ENCODE measurements around the gene ZNF785. TPM values are rescaled to one million over a fixed set of nuclear protein-coding genes. Genes with fewer than 3 reads are reported as not detected.

The ZNF785 gene
- total and polyA plus RNA-seq, 2 of the 13 experiments (the other 11 are each of a cell fraction or from before 2014, with no cell fraction given): 0.01 TPM; not detected in 1

GRCh38 chr16:30615358-30616091 is 30.0 kb upstream of the ZNF785 start (continued):
- TF ChIP-seq ZFP91 (CRISPR knock-in tag; IDR thresholded peaks at IDR 0.05; ENCODE audit: borderline replicate concordance) (peak; percentile 75), ZNF281 (CRISPR knock-in tag; IDR thresholded peaks at IDR 0.05; ENCODE audit: borderline replicate concordance) (no peak), ZNF619 (CRISPR knock-in tag; IDR thresholded peaks at IDR 0.05) (no peak), ZC3H13 (CRISPR knock-in tag; IDR thresholded peaks at IDR 0.05) (peak; percentile 40; the same call in 1 of the 2 replicates), HNF1B (CRISPR knock-in tag; IDR thresholded peaks at IDR 0.05) (0 out of 2 replicates have a peak, but pooled peaks have one; percentile 27), SMARCC2 (IDR thresholded peaks at IDR 0.05) (no peak), ZNF800 (CRISPR knock-in tag; IDR thresholded peaks at IDR 0.05) (no peak), POLR2AphosphoS5 (IDR thresholded peaks at IDR 0.05; ENCODE audit: low read depth, low read length) (no peak), ZNF563 (CRISPR knock-in tag; IDR thresholded peaks at IDR 0.05) (0 out of 2 replicates have a peak, but pooled peaks have one; percentile 42), YEATS2 (CRISPR knock-in tag; IDR thresholded peaks at IDR 0.05; ENCODE audit: borderline replicate concordance) (0 out of 2 replicates have a peak, but pooled peaks have one; percentile 47), ZNF142 (CRISPR knock-in tag; IDR thresholded peaks at IDR 0.05) (no peak), GTF2F1 (IDR thresholded peaks at IDR 0.05; ENCODE audit: low read length) (no peak; the same call in 1 of the 2 replicates), ZNF274 (CRISPR knock-in tag; IDR thresholded peaks at IDR 0.05) (no peak), ZNF768 (CRISPR knock-in tag; IDR thresholded peaks at IDR 0.05) (peak; percentile 69; the same call in 1 of the 2 replicates)
